HEK293 (cell line): ENCODE results near the gene DPM1.

ENCODE experiments used
- CTCF ChIA-PET: fragments of 350-600 bp; formaldehyde crosslinking; extraction: SDS; loops from one replicate; lab custom pipeline; 2021; ENCODE audit warnings: antibody characterized with exemption; lab: Yijun Ruan, JAX
- POLR2A ChIA-PET: fragments of 300-600 bp; formaldehyde crosslinking; extraction: SDS; loops from one replicate; lab custom pipeline; 2020; ENCODE audit warnings: antibody characterized with exemption, inconsistent platforms; lab: Yijun Ruan, JAX
- H3K27ac ChIP-seq: fragments of 200-500 bp; sonication (Bioruptor generic); 2 replicates; pipeline ENCODE4 v1.5.1; 2014; ENCODE audit warnings: low read depth, low read length, control low read depth, inconsistent platforms; ENCODE audit errors: extremely low read depth
- H3K36me3 ChIP-seq, 2 experiments: fragments of 200-500 bp in 1 of 2; sonication (Bioruptor generic) in 1 of 2; 1 replicate in 1 of 2; 2 replicates in 1 of 2; pipeline ENCODE4 v1.5.1; 2014 to 2017; ENCODE audit warnings: inconsistent platforms in 2 of 2, low read length in 2 of 2; ENCODE audit not compliant: control insufficient read depth in 2 of 2, insufficient read depth in 1 of 2
- H3K4me1 ChIP-seq: fragments of 200-500 bp; sonication (Bioruptor generic); 2 replicates; pipeline ENCODE4 v1.5.1; 2014; ENCODE audit warnings: mild to moderate bottlenecking, low read length, inconsistent platforms; ENCODE audit not compliant: control insufficient read depth, insufficient read depth
- H3K4me3 ChIP-seq: 2 replicates; pipeline ENCODE4 v1.5.1; 2011; ENCODE audit warnings: low read depth, mild to moderate bottlenecking, control low read depth, low read length, moderate library complexity
- H3K9me3 ChIP-seq: fragments of 200-500 bp; sonication (Bioruptor generic); 2 replicates; pipeline ENCODE4 v1.5.1; 2014; ENCODE audit warnings: low read depth, low read length, inconsistent platforms; ENCODE audit not compliant: control insufficient read depth, insufficient read depth
- GFI1B ChIP-seq: fragments of 450-650 bp; formaldehyde crosslinking; IDR thresholded peaks from 2 replicates; pipeline ENCODE4 v1.5.1; 2016; ENCODE audit warnings: missing biosample characterization, missing genetic modification characterization
- MYNN ChIP-seq: fragments of 450-650 bp; formaldehyde crosslinking; IDR thresholded peaks from 2 replicates; pipeline ENCODE4 v1.5.1; 2016; ENCODE audit warnings: missing biosample characterization, missing genetic modification characterization, borderline replicate concordance
- ZBTB48 ChIP-seq: fragments of 450-650 bp; formaldehyde crosslinking; IDR thresholded peaks from 2 replicates; pipeline ENCODE4 v1.5.1; 2016; ENCODE audit warnings: missing biosample characterization, missing genetic modification characterization
- ZBTB7A ChIP-seq: fragments of 450-650 bp; formaldehyde crosslinking; IDR thresholded peaks from 2 replicates; pipeline ENCODE4 v1.5.1; 2016; ENCODE audit warnings: low read depth, missing biosample characterization, missing genetic modification characterization
- ZIC2 ChIP-seq: fragments of 450-650 bp; formaldehyde crosslinking; IDR thresholded peaks from 2 replicates; pipeline ENCODE4 v1.5.1; 2016; ENCODE audit warnings: missing biosample characterization, missing genetic modification characterization
- ZNF121 ChIP-seq: fragments of 450-650 bp; formaldehyde crosslinking; IDR thresholded peaks from 2 replicates; pipeline ENCODE4 v1.5.1; 2016; ENCODE audit warnings: missing biosample characterization, missing genetic modification characterization
- ZNF157 ChIP-seq: fragments of 450-650 bp; formaldehyde crosslinking; IDR thresholded peaks from 2 replicates; pipeline ENCODE4 v1.5.1; 2016; ENCODE audit warnings: missing biosample characterization, missing genetic modification characterization
- ZNF16 ChIP-seq: fragments of 450-650 bp; formaldehyde crosslinking; IDR thresholded peaks from 2 replicates; pipeline ENCODE4 v1.5.1; 2016; ENCODE audit warnings: low read depth, missing biosample characterization, missing genetic modification characterization
- ZNF175 ChIP-seq: fragments of 450-650 bp; formaldehyde crosslinking; IDR thresholded peaks from 2 replicates; pipeline ENCODE4 v1.5.1; 2016; ENCODE audit warnings: missing biosample characterization, missing genetic modification characterization
- ZNF184 ChIP-seq: fragments of 450-650 bp; IDR thresholded peaks from 2 replicates; pipeline ENCODE4 v1.5.1; 2018; ENCODE audit warnings: missing biosample characterization, mild to moderate bottlenecking, missing genetic modification characterization
- ZNF423 ChIP-seq: fragments of 450-650 bp; formaldehyde crosslinking; IDR thresholded peaks from 2 replicates; pipeline ENCODE4 v1.5.1; 2016; ENCODE audit warnings: missing biosample characterization, missing genetic modification characterization
- ZNF426 ChIP-seq: fragments of 450-650 bp; formaldehyde crosslinking; IDR thresholded peaks from 2 replicates; pipeline ENCODE4 v1.5.1; 2017; ENCODE audit warnings: missing biosample characterization, missing genetic modification characterization, mild to moderate bottlenecking, inconsistent platforms, moderate library complexity
- ZNF560 ChIP-seq: fragments of 450-650 bp; formaldehyde crosslinking; IDR thresholded peaks from 2 replicates; pipeline ENCODE4 v1.5.1; 2017; ENCODE audit warnings: missing biosample characterization, missing genetic modification characterization, borderline replicate concordance
- ZNF571 ChIP-seq: fragments of 450-650 bp; formaldehyde crosslinking; IDR thresholded peaks from 2 replicates; pipeline ENCODE4 v1.5.0; 2017; ENCODE audit warnings: missing biosample characterization, missing genetic modification characterization
- ZNF610 ChIP-seq: fragments of 450-650 bp; formaldehyde crosslinking; IDR thresholded peaks from 2 replicates; pipeline ENCODE4 v1.5.1; 2016; ENCODE audit warnings: missing biosample characterization, missing genetic modification characterization, borderline replicate concordance
- ZNF629 ChIP-seq: fragments of 450-650 bp; formaldehyde crosslinking; IDR thresholded peaks from 2 replicates; pipeline ENCODE4 v1.5.1; 2017; ENCODE audit warnings: missing biosample characterization, missing genetic modification characterization
- ZNF654 ChIP-seq: fragments of 450-650 bp; formaldehyde crosslinking; IDR thresholded peaks from 2 replicates; pipeline ENCODE4 v1.5.1; 2016; ENCODE audit warnings: low read depth, missing biosample characterization, missing genetic modification characterization
- ZNF707 ChIP-seq: fragments of 450-650 bp; formaldehyde crosslinking; IDR thresholded peaks from 2 replicates; pipeline ENCODE4 v1.5.1; 2016; ENCODE audit warnings: missing biosample characterization, missing genetic modification characterization
- ZNF76 ChIP-seq: fragments of 450-650 bp; formaldehyde crosslinking; IDR thresholded peaks from 2 replicates; pipeline ENCODE4; 2016; ENCODE audit warnings: low read depth, missing biosample characterization, missing genetic modification characterization, borderline replicate concordance
- TF ChIP-seq, protein P1 (sequence below): fragments of 450-650 bp; formaldehyde crosslinking; IDR thresholded peaks from 2 replicates; pipeline ENCODE4 v1.5.1; 2016; ENCODE audit warnings: missing biosample characterization, missing genetic modification characterization
- TF ChIP-seq, protein P2 (sequence below): fragments of 450-650 bp; formaldehyde crosslinking; IDR thresholded peaks from 2 replicates; pipeline ENCODE4 v1.5.1; 2016; ENCODE audit warnings: missing biosample characterization, missing genetic modification characterization

The DPM1 gene

DNA sequence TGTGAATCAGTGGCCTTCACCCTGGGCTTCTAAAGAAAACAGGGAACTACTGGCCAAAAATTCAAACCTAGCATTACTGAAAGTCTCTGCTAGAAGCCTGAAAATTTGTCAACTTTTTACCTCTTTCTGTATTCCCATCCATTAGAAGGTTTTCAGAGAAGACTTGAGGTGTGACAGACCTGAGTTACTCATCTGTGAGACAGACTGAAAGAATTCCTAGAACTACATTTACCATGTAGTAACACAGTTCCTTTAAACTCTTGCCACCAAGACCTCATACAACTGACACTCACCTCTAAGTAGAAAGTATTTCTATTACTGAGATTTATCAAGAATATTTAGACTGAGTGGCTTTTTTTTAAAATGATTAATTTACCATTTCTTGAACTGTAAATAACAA is 4.5 kb downstream of the DPM1 start (continued):
- TF ChIP-seq, protein P1, sequence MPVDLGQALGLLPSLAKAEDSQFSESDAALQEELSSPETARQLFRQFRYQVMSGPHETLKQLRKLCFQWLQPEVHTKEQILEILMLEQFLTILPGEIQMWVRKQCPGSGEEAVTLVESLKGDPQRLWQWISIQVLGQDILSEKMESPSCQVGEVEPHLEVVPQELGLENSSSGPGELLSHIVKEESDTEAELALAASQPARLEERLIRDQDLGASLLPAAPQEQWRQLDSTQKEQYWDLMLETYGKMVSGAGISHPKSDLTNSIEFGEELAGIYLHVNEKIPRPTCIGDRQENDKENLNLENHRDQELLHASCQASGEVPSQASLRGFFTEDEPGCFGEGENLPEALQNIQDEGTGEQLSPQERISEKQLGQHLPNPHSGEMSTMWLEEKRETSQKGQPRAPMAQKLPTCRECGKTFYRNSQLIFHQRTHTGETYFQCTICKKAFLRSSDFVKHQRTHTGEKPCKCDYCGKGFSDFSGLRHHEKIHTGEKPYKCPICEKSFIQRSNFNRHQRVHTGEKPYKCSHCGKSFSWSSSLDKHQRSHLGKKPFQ (tag by site-specific recombination), result no peak
- TF ChIP-seq ZBTB7A (tag by site-specific recombination) (no peak), ZNF16 (tag by site-specific recombination) (no peak), ZNF560 (no peak), ZNF76 (tag by site-specific recombination) (no peak), GFI1B (tag by site-specific recombination) (no peak), ZNF707 (no peak), ZNF157 (tag by site-specific recombination) (no peak), ZNF654 (no peak), ZNF610 (tag by site-specific recombination) (no peak), ZNF629 (no peak)

DNA sequence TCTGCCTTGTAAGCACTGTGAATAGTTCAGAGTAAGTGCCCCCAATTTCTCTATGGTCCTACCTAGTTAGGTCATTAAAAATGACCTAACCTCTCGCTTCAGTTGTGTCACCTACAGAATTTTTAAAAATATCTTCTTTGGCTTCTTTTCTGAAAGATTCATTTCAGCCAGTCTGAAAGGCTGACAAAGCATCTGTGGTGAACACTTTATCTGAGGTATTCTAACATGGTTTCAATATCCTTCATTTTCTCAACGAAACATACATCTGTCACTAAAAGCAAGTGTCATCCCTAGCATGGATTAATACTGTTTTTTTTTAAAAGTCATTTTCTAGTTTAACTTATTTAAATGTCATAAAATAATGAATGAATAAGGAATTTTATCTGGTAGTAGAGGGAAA is 5.1 kb downstream of the DPM1 start:
- POLR2A ChIA-PET, result no interaction called here
- no peak for TF ChIP-seq ZNF423 (tag by site-specific recombination)
- TF ChIP-seq ZNF121 (tag by site-specific recombination), result no peak
- no peak for TF ChIP-seq ZNF184
- TF ChIP-seq ZNF571, result no peak
- no peak for TF ChIP-seq ZNF157 (tag by site-specific recombination)
- no peaks in the 10 kb centered on the region for H3K4me1 ChIP-seq
- no peak overlapping the region for H3K4me3 ChIP-seq
- no peak overlapping the region for H3K27ac ChIP-seq
- H3K36me3 ChIP-seq, result peaks cover 46 to 63% of the 10 kb centered on the region in 2 experiments
- no peaks in the 10 kb centered on the region for H3K9me3 ChIP-seq
- CTCF ChIA-PET, result no interaction called here

DNA sequence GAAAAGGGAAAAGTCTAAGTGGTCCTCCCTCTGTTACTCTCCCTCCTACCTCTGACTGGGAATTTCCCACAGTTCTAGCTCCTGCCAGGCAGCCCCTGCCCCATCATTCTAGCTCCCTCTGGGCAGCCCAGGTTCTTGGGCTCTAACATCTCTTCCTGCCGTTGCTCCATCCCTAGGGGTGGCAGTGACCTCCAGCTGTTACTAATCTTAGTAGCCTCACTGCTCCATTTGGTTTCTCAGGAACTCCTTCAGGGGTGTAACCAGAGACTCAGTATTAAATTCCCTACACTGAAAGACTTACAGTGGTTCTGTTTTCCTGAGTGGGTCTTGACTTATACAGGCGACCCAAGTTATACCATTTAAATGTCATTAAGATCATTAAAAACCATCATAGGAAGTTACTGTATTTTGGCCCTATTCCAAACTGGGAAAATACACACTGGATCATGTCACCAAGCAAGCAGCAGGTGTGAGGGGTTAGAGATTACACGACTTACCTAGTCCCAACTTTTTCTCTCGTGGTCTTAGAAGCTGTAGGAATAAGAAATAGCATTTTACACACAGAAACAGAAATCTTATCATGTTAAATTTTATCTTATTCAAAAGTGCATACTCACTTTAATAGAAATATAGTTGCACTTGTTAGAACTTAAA is 10.1 kb downstream of the DPM1 start:
- TF ChIP-seq ZIC2 (tag by site-specific recombination) (peak; percentile 28; the same call in 1 of the 2 replicates), ZBTB48 (tag by site-specific recombination) (no peak)
- TF ChIP-seq, all 188 proteins: peak for 1
- POLR2A ChIA-PET, result interaction anchor here (1.2 kb wide), 1 partner anchor 10 kb away, joined by 5 read pairs; the partner anchor contains the start of genes DPM1 and MOCS3
- CTCF ChIA-PET, result interaction anchor here (1.0 kb wide), 1 partner anchor 154 kb away, joined by 3 read pairs; the partner anchor contains the start of gene BCAS4

DNA sequence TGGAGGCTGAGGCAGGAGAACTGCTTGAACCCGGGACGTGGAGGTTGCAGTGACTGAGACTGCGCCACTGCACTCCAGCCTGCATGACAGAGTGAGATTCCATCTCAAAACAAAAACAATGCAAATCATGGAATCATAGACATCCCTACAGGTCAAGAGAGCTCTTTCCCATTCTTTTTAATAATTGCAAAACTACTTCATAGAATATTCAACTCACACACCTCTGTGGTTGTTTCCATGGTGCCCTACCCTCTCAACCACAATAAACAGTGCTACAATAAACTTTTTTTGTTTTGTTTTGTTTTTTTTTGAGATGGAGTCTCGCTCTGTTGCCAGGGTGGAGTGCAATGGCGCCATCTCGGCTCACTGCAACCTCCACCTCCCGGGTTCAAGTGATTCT is 15.3 kb downstream of the DPM1 start:
- CTCF ChIA-PET, result no interaction called here

More for the DNA sequence above, 10.1 kb downstream of the DPM1 start:
- no peak overlapping the region for H3K27ac ChIP-seq
- H3K9me3 ChIP-seq, result no peaks in the 10 kb centered on the region
- H3K36me3 ChIP-seq, result peaks cover 62 to 92% of the 10 kb centered on the region in 2 experiments
- H3K4me1 ChIP-seq, result no peaks in the 10 kb centered on the region
- H3K4me3 ChIP-seq, result no peak overlapping the region

More for the DNA sequence above, 15.3 kb downstream of the DPM1 start:
- POLR2A ChIA-PET, result no interaction called here
- no peak overlapping the region for H3K4me3 ChIP-seq
- H3K4me1 ChIP-seq, result no peaks in the 10 kb centered on the region
- no peaks in the 10 kb centered on the region for H3K9me3 ChIP-seq
- H3K36me3 ChIP-seq, result peaks cover 62 to 92% of the 10 kb centered on the region in 2 experiments
- TF ChIP-seq, protein P2, sequence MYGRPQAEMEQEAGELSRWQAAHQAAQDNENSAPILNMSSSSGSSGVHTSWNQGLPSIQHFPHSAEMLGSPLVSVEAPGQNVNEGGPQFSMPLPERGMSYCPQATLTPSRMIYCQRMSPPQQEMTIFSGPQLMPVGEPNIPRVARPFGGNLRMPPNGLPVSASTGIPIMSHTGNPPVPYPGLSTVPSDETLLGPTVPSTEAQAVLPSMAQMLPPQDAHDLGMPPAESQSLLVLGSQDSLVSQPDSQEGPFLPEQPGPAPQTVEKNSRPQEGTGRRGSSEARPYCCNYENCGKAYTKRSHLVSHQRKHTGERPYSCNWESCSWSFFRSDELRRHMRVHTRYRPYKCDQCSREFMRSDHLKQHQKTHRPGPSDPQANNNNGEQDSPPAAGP (tag by site-specific recombination), result no peak
- TF ChIP-seq ZNF560, result no peak
- TF ChIP-seq MYNN (tag by site-specific recombination), result no peak
- no peak for TF ChIP-seq ZNF175 (tag by site-specific recombination)
- no peak for TF ChIP-seq ZNF426 (tag by site-specific recombination)
- no peak overlapping the region for H3K27ac ChIP-seq
